COLO668 (cell line): Measurements from ENCODE around the gene ITIH3.

ENCODE experiments used
- DNase-seq: peaks from one replicate; lab custom pipeline; 2025; ENCODE audit not compliant: unreplicated experiment; lab: John Stamatoyannopoulos, UW

ITIH3 gene

DNA sequence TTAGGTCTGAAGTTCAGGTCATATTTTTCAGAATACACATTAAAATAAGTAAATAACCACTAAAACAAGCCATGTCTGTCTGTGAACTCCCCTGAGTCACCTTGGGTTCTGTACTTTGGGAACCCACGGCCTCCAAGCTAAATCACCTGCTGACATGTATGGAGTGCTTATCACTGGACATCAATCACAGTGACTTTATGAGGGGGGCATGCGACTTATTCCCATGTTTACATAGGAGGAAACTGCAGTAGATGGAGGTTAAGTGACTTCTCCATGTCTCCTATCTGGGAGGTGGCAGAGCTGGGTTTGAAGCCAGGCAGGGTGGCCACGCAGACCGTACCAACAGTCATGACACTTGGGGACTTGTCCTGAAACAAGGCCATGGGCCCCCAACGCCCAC, 27.8 kb downstream of the ITIH3 start:
- no peak for DNase-seq

DNA sequence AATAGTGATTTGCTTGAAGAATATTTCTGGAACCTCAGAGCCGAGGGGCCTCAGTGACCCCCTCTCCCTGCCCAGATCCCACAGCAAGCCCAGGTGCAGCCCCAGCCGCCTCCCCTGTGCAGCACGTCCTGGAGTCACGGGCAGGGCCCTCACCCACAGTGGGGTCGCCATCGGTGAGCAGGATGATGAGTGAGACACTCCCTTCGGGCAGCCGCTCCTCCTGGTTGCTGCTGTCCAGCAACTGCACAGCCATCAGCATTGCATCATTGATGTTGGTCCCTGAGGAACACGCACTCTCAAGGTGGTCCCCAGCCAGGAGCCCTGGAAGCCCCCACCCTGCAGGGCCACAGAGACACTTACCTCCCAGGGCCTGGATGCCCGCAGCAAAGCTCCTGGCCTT, 29.4 kb downstream of the ITIH3 start:
- DNase-seq = no peak

DNA sequence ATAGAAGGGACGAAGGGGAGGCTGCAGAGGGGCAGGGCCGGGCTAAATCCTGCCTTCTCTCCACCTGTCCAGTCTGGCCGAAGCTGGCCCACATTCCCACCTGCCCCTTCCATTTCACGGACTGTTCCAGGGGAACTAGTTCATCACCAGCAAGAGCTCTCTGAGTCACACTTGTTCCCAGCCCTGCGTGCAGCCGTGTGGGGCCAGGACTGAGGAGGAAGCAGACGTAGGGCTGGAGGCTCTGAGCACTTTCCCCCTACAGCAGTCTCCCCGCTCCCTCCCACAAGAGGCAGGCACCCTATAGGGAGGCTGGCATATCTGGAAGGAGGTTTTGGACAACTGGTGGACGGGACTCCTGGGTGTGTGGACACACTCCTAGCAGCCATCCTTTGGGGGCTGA, 32.8 kb downstream of the ITIH3 start:
- peak; percentile 13 for DNase-seq

DNA sequence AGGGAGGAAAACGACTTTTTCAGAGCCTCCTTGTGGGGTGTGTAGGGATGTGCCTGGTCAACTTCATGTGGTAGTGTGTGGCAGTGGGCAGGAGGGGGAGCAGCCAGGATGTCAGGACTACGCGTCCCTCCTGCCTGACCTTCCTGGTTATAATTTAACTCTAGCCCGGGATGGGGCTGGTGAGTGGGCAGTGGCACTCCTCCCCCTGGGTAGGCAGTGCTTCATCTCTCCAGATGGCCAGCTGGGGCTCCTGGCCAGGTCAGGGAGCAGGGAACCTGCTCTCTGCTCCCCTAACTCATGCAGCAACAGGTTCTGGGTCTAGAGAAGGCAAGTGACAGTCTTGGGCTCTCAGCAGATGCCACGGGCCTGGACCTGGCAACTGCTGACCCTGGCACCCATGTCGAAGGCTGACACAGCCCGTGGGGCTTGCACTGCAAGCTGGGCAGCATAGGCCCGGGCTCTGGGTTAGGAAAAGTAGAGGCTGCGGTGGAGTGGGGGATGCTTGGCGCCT, 33.3 kb downstream of the ITIH3 start:
- peak; percentile 16 for DNase-seq

DNA sequence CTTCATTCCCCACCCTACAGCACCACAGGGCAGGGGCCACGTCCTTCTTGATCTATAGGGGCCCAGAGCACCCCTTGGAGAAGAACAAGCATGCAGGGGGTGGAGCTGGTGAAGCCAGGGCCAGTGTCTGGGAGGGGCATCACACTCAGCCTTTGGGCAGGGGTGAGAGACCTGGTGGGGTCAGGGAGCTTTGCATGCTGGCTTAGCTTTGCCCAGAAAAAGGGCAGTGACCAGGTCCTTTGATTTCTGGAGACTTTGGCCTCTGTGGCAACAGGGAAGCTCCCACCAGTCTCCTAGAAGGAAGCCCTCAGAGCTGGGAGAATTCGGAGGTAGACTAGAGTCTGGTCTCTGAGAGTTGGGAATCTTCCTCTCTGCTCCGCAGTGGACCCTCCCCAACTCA, 34.9 kb downstream of the ITIH3 start:
- DNase-seq = no peak

DNA sequence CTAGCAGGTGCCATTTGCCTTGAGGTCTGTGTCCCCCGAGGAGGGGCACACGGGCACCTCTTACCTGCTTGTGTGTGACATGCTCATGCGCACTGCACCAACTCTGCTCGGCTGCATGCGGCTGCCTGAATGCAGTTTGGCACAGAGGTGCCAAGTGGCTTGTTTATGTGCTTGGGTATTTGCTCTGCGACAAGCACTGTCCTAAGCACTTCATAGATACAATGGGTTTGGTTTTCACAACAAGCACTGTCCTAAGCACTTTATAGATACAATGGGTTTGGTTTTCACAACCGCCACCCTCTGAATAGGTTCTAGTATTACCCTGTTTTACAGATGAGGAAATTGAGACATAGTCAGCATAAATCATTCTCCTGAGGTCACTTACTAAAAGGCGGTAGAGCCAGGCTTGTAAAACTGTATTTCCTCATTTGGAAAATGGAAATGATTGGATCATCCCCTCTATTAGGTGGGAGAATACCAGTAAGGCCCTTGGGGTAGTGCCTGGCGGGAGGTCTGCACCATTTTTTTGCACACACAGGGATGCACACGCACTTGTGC, 35.4 kb downstream of the ITIH3 start:
- DNase-seq = peak; percentile 55

DNA sequence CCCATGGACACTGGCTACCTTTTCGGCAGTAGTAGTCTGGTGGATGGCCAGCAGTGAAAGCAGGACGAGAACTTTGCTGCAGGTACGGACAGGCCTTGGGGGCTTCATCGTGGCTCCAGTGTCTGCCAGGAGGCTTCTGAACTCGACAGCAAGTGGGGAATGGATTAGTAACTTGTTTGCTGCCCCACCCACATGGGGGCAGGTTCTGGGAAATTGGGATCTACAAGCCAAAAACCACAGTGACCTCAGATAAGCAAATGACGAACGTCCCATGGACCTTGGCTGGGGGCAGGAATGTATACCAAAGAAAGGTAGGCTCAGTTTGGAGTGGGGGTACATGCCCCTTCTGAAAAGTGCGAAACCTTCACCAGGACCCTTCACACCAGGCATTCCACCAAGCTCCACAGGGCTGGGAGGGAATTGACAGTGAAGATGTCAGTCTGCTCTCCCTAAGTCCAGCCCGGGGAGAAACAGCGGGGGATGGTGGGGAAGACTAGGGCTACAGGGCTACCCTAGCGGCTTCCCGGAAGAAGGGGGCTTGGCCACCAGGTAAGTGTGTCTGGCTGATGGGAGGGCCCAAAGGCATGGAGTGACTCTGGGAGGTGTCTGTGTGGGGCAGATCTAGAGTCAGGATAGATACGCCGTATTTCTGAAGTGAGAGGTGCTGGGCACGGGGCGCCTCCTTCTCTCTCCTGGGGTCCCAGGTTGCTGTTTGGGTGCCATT, 36.1 kb downstream of the ITIH3 start, which contains the start of gene ITIH4:
Gene ITIH4, minus strand, starts transcription at position 138 of the 724 bp plus-strand sequence. Its CDS starts 30 bp downstream, at position 108.
- peak; percentile 3 for DNase-seq

DNA sequence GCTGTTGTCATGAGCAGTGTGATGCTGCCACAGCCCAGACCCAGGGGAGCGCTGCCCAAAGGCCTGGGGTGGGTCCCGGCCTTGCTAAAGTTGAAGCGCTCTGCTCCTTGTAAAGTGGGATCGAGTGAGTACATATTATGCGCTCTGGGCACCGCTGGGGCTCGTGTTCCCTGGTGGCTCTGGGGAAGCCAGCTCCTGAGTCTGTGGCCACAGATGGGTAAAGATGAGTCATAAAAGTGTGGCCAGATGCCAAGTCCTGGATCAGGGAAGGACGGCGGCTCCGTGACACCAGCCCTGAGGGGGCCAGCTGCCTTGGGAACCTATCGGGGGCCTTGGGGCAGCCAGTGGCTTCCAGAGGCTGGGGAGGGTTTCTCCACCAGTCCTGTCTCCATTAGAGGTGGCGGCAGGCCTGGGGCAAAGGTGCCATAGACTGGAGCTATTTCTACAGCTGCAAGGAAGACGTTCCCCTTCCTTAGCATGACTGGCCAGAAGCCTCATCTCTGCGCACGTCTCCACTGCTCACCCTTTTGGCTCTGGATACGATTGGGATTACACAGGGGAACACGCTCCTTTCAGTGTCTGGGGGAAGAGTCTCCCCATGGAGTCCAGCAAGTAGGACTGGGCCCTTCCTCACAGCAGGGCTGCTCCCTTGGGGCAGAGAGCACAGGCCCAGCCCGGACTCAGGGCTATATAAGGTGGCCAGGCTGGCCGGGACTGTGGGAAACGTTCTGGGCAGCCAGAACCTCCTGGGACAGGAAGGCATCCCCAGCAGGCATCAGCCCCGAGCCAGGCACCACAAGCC, 37.1 kb downstream of the ITIH3 start:
- peak; percentile 83 for DNase-seq

DNA sequence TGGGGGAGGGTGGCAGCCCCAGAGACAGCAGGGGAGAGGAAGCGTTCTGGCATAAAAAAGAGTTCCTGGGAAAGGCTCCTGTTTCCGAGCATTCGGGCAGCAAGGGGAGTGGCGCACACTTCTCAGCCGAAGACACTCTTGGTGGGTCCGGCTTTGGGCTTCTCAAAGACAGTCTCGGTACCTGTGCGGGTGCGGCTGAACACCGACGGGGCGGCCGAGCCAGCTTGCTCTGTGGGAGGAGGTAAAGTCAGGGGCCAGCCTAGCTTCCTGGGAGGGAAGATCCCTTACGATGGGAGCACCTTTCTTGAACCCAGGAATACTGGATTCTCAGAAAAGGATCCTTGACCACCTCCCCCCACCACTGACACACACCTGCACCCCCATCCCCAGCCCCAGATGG, 38.6 kb downstream of the ITIH3 start:
- no peak for DNase-seq

DNA sequence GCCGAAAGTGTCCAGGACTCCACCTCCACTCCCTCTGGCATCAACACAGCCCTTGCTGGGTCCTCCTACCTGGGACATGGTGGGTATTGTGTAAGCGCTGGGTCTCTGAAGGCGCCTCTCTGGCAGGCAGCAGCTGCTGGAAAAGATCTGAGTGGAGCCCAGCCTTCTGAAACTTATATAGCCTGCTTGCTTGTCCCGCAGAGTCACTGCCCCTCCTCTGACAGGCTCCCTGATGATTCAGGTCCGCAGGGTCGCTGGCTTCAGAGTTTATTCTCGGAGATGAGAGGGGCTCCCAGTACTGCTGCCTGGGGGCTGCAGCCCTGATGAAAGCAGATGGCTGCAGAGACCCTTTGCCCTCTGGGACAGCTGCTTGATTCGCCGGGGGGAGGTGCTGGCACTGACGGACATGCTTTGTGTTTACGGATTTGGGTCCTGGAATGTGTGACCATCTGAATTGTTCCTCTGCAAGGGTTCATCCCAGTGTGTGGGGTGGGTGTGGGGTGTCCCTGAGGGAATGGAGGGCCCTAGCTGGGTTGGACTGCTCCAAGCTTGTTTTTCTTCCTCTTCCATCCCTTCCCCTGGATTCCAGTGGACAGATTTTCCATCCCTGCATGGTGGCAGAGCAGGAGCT, 40.4 kb downstream of the ITIH3 start, which contains the start of gene MUSTN1:
Gene MUSTN1, minus strand, starts transcription at position 149 of the 631 bp plus-strand sequence. Its CDS starts 71 bp downstream, at position 78.
- no peak for DNase-seq

DNA sequence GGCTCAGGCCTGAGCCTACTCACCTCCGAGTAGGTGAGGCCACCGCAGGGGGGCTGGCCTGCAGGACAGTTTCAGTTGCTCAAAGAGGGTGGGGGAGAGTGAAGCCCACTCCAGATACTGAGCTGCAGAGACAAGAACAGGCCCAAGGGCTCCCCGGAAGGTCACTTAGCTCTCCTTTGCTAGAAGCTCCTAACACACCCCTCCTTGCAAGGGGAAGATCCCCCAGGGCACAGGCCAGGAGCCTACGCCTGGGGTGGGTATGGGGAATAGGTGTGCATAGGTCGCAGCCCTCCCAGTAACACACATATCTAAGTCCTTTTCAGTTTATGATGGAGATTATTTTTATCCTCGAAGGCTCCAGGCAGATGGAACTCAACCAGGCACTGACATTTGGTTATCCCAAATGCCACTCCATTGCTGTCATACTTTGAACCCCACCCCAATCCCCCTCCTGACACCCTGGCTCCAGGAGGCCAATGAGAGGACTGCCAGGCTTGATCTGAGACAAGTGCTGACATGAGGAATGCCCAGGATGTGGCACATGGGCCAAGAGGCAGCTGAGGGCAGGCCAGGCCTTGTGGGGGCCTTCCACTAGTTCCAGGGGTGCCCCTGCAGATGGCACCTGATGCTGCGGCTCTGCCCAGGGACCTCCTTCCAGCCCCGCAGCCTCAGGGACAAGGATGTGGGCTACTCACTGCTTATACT, 41.3 kb downstream of the ITIH3 start:
- no peak for DNase-seq

DNA sequence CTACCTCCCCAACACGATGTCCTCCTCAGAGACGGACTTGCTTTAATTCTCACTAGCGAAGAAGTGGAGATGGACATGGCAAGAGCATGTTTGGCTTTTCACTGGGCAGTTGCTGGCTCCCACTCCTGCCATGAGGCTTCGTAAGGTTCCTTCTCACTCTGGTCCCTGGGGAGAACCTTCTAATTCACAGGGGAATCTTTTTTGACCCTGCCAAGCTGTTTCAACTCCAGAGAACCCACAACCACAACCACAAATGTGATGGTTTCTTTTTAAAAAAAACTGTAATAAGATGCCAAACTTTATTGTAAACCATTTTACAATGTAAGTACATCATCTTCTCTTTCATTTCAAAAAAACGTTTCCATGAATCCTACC, 41.9 kb downstream of the ITIH3 start:
- no peak for DNase-seq

DNA sequence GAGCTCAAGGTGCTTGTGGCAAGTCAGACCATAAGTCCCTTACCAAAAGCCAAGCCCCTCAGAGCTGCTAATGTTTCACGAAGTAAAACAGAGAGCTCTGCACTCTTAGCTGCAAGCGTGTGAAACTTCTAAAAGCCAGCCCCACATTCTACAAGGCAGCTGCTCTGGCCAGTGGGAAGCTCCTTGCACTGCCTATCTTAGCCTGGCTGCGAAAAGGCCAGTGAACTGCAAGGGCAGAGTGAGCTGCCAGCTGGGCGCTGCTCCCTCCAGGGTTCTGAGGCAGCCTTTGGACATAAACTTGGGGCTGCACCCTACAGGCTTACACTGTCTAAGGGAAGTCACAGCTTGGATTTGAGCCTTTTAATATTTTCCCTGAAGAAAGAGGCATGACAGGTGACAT, 42.4 kb downstream of the ITIH3 start:
- no peak for DNase-seq

DNA sequence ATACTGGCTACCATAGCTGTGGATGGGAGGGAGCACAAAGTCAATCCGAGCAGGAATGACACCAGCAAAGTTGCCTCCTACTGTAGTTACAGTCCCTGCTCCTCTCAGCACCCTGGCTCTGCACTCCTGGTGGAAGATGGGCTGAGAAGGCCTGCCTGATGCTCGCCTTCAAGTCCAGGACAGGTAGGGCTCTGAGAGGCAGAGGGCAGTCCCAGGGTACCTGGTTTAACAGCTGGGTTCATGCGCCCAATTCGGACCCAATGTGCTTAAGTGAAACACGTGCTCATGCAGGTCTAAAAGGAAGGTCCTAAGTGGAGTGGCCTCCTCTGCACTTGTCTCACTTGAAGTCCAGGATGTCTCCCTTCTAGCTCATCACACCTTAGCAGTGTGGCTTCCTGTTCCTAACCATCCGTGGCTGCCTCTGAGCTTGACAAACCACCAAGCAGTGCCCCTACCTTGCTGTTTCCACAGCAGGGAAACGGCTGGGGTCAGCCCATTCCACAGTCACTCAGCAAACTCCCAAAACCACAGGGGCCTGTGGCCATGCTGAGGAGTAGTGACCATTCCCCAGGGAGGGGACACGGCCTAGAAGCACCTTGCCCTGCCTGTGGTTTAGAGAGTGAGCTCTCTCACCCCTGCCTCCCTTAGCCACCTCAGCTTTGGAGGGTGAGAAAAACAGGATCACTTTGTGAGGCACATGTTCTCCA, 44.1 kb downstream of the ITIH3 start:
- no peak for DNase-seq

DNA sequence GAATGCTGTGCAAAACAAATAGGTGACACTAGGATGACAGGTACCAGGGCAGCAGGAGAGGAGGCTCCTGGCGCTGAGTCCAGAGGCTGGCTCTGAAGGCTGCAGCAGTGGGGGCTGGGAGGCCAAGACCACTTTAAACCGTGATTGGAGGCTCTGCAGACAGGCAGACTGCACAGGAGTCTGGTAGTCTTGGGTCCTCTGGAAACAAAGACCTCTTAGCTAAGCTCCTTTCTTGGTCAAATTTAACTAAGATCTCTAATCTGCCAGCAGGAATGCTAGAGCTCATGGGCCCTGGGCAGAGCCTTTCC, 44.6 kb downstream of the ITIH3 start:
- no peak for DNase-seq

DNA sequence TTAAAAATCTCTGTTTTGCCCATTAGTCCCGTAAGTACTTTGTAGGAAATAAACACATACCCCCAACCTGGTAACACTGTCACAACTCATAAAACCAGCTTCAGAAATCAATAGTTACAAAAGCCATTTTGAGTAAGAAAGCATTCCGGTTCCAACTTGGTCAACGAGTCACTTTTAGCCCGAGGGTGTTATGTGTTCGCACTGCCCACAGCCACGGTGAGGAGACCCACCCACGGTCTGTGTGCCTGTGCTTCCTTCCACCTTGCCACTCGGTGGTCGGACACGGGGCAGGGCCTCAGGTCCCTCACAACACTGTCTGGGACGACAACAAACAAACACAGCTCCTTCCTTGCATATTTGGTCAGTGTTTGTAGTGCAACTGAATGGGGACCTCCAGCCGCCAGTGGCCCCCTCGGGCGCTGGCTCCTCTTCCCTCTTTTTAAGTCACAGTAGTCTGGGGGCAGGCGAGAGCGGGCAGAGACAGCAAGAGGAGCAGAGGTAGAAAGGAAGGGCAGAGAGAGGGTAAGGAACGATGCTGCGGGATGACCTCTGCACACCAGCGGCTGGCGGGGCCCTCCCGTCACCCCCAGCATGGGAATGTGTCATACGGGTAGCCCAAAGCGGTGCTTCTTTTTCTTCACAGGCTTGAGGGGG, 45.4 kb downstream of the ITIH3 start:
- DNase-seq = no peak

DNA sequence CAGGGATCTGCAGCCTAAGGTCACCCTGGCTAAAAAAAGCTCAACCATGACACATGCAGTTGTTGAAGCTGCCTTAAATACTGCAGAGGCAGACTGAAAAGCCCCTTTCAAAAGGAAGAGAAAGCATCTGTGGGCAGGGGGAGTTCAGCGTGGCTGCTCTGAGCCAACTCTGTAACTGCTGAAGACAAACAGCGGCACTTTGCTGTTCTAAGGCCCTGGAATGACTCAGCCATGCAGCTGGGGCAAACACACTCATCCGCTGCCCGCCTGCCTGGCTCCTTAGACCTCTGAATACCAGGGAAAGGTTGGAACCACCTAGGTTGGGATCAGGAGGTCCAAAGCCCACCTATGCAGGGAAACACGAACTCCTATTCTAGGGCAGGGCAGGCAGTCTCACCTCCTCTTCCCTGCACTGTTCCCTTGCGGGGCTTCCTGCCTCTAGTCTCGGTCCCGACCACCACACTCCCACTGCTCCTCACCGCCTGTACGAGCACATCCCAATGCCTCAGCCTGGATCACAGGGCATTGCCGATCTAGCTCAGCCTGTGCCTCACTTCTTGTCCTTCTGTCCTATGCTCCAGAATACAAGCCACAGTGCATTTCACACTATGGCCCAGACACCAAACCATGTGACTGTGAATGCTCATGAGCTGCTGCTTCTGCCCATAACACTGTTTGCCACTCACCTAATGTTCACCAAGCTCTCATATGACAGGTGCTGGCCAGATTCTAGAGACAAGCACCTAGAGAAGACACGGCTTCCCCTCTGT, 46.8 kb downstream of the ITIH3 start:
- DNase-seq = no peak

DNA sequence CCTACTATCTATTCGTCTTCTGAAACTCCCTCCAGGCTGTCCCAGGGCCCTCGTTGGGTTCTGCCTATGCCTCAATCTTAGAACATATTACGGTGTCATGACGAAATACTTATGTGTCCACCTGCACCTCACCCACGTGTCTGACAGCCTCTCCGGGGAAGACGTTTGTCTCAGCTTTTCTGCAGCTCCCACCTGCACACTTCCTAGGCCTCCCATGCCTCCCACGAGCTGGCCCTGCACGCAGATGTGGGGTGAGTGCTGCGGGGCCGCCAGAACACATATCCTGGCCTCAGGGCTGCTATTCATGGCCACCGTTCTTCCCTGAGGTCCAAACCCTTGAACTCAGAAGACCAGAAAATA, 47.4 kb downstream of the ITIH3 start:
- no peak for DNase-seq

DNA sequence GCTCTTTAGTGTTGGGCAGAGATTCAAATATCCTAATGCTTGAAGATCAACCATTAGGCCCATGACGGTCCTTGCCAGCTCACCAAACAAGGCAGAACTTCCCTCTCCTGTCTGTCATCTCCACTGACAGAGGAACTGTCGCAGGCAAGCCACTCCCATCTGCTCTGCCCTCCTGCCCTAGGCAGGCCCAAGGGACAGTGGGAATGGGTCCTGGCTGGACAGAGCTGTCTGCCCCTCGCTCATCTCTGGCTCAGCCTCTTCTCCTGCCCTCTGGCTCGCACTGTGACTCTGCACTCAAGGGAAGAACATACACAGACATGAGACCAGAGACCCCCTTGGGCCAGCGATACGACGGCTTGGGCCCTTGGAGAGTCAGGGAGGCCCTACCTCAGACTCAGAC, 47.8 kb downstream of the ITIH3 start:
- no peak for DNase-seq
